Measurements from ENCODE around the gene MRPL30. TPM values are rescaled to one million over a fixed set of nuclear protein-coding genes. Genes with fewer than 3 reads are reported as not detected.
"Not testable (repeated sequence)": the region's sequence is repeated elsewhere in the genome, so short reads cannot be mapped to it uniquely, and the experiment has no call there.

MRPL30 gene
- total RNA-seq, 8 experiments from 2014 or later = 39.8 to 62.5 (median 53.3) TPM

- H3K4me3 ChIP-seq = no peak overlapping the region
- WGBS, 10 experiments = 80 to 100% (median 89%) methylated on average over 1 to 5 of the region's 6 CpGs; no CpG with 5 or more reads in 2 of the 10 experiments
- H3K27ac ChIP-seq = no peak overlapping the region
- no peak for ATAC-seq (replicated peaks in 6 of 8)
- H3K4me1 ChIP-seq (replicated peaks in 1 of 2) = no peaks in the 10 kb centered on the region
- in situ Hi-C loops (cut with MboI; ENCODE audit: low pct_unique_long_range_greater_than_20kb in 2 of 9, low sequenced_read_pairs in 9 of 9, unreplicated experiment in 9 of 9) = loop anchor here in 1 of 9 experiments (25.0 kb wide), 1 partner anchor 289 kb away; the partner anchor contains the start of gene REV1
Measured at GRCh38 chr2:99198103-99198841, 17.3 kb downstream of the MRPL30 start.

GRCh38 chr2:99200076-99200800 lies 19.3 kb downstream of the MRPL30 start:
- no peaks in the 10 kb centered on the region for H3K4me1 ChIP-seq (replicated peaks in 1 of 2)
- H3K4me3 ChIP-seq = no peak overlapping the region
- H3K27ac ChIP-seq = no peak overlapping the region
- ATAC-seq (replicated peaks in 6 of 8) = no peak
- in situ Hi-C loops (cut with MboI; ENCODE audit: low pct_unique_long_range_greater_than_20kb in 2 of 9, low sequenced_read_pairs in 9 of 9, unreplicated experiment in 9 of 9) = no loop called here
- 85 to 100% (median 94%) methylated on average over 2 to 7 of the region's 7 CpGs; no CpG with 5 or more reads in 3 of the 10 experiments for WGBS, 10 experiments

- no peak overlapping the region for H3K27ac ChIP-seq
- in situ Hi-C loops (cut with MboI; ENCODE audit: low pct_unique_long_range_greater_than_20kb in 2 of 9, low sequenced_read_pairs in 9 of 9, unreplicated experiment in 9 of 9) = no loop called here
- no peak for ATAC-seq (replicated peaks in 6 of 8)
- H3K4me3 ChIP-seq = no peak overlapping the region
- 77 to 100% (median 93%) methylated on average over 1 to 4 of the region's 4 CpGs; no CpG with 5 or more reads in 1 of the 10 experiments for WGBS, 10 experiments
- H3K4me1 ChIP-seq (replicated peaks in 1 of 2) = no peaks in the 10 kb centered on the region
Measured at GRCh38 chr2:99201959-99202678, 21.1 kb downstream of the MRPL30 start.

GRCh38 chr2:99205491-99205890 lies 24.5 kb downstream of the MRPL30 start:
- no peak overlapping the region for H3K27ac ChIP-seq
- WGBS, 10 experiments = 73 to 100% (median 85%) methylated on average over 1 to 5 of the region's 5 CpGs; no CpG with 5 or more reads in 5 of the 10 experiments
- in situ Hi-C loops (cut with MboI; ENCODE audit: low pct_unique_long_range_greater_than_20kb in 2 of 9, low sequenced_read_pairs in 9 of 9, unreplicated experiment in 9 of 9) = no loop called here
- H3K4me3 ChIP-seq = no peak overlapping the region
- H3K4me1 ChIP-seq (replicated peaks in 1 of 2) = no peaks in the 10 kb centered on the region
- ATAC-seq (replicated peaks in 6 of 8) = no peak

GRCh38 chr2:99216096-99216495 lies 35.1 kb downstream of the MRPL30 start:
- Histone ChIP-seq H3K4me3 (no peak overlapping the region), H3K27ac (no peak overlapping the region), H3K4me1 (replicated peaks in 1 of 2) (no peaks in the 10 kb centered on the region)
- in situ Hi-C loops (cut with MboI; ENCODE audit: low pct_unique_long_range_greater_than_20kb in 2 of 9, low sequenced_read_pairs in 9 of 9, unreplicated experiment in 9 of 9) = no loop called here
- no peak for ATAC-seq (replicated peaks in 6 of 8)
- WGBS, 10 experiments = 59 to 100% (median 90%) methylated on average over 1 to 2 of the region's 2 CpGs; no CpG with 5 or more reads in 3 of the 10 experiments

GRCh38 chr2:99217929-99218501 lies 37.0 kb downstream of the MRPL30 start:
- in situ Hi-C loops (cut with MboI; ENCODE audit: low pct_unique_long_range_greater_than_20kb in 2 of 9, low sequenced_read_pairs in 9 of 9, unreplicated experiment in 9 of 9) = no loop called here
- 57 to 100% (median 96%) methylated on average over 1 to 3 of the region's 4 CpGs; no CpG with 5 or more reads in 2 of the 10 experiments for WGBS, 10 experiments

GRCh38 chr2:99233177-99233576 lies 52.2 kb downstream of the MRPL30 start:
- H3K27ac ChIP-seq; in situ Hi-C loops (cut with MboI; ENCODE audit: low pct_unique_long_range_greater_than_20kb in 2 of 9, low sequenced_read_pairs in 9 of 9, unreplicated experiment in 9 of 9); H3K4me1 ChIP-seq (replicated peaks in 1 of 2); H3K4me3 ChIP-seq: not testable (repeated sequence)
- ATAC-seq (replicated peaks in 6 of 8) = peak in 2 of 8 experiments; percentile 23 to 66

More at GRCh38 chr2:99217929-99218501, 37.0 kb downstream of the MRPL30 start:
- no peaks in the 10 kb centered on the region for H3K4me1 ChIP-seq (replicated peaks in 1 of 2)
- no peak overlapping the region for H3K4me3 ChIP-seq
- no peak overlapping the region for H3K27ac ChIP-seq
- ATAC-seq (replicated peaks in 6 of 8) = no peak

GRCh38 chr2:99238599-99238998 lies 57.6 kb downstream of the MRPL30 start:
- H3K27ac ChIP-seq = no peak overlapping the region
- no peak overlapping the region for H3K4me3 ChIP-seq
- in situ Hi-C loops (cut with MboI; ENCODE audit: low pct_unique_long_range_greater_than_20kb in 2 of 9, low sequenced_read_pairs in 9 of 9, unreplicated experiment in 9 of 9) = no loop called here
- 78 to 100% (median 94%) methylated on average over 2 to 6 of the region's 6 CpGs; no CpG with 5 or more reads in 1 of the 10 experiments for WGBS, 10 experiments
- no peak for ATAC-seq (replicated peaks in 6 of 8)
- H3K4me1 ChIP-seq (replicated peaks in 1 of 2) = no peaks in the 10 kb centered on the region

- Histone ChIP-seq H3K4me3 (no peak overlapping the region), H3K27ac (no peak overlapping the region), H3K4me1 (replicated peaks in 1 of 2) (no peaks in the 10 kb centered on the region)
- no peak for ATAC-seq (replicated peaks in 6 of 8)
- in situ Hi-C loops (cut with MboI; ENCODE audit: low pct_unique_long_range_greater_than_20kb in 2 of 9, low sequenced_read_pairs in 9 of 9, unreplicated experiment in 9 of 9) = no loop called here
- 82 to 100% (median 92%) methylated on average over 2 to 5 of the region's 6 CpGs; no CpG with 5 or more reads in 3 of the 10 experiments for WGBS, 10 experiments
Measured at GRCh38 chr2:99240431-99240830, 59.4 kb downstream of the MRPL30 start.

GRCh38 chr2:99242151-99242550 lies 61.2 kb downstream of the MRPL30 start:
- Histone ChIP-seq H3K4me3 (no peak overlapping the region), H3K4me1 (replicated peaks in 1 of 2) (no peaks in the 10 kb centered on the region), H3K27ac (no peak overlapping the region)
- in situ Hi-C loops (cut with MboI; ENCODE audit: low pct_unique_long_range_greater_than_20kb in 2 of 9, low sequenced_read_pairs in 9 of 9, unreplicated experiment in 9 of 9) = no loop called here
- no peak for ATAC-seq (replicated peaks in 6 of 8)
- 25 to 74% (median 63%) methylated on average over 3 to 6 of the region's 6 CpGs; no CpG with 5 or more reads in 1 of the 10 experiments for WGBS, 10 experiments
